ENCODE data around the gene CADM2.
"Not testable (repeated sequence)": the region's sequence is repeated elsewhere in the genome, so short reads cannot be mapped to it uniquely, and the experiment has no call there.

CADM2 gene

GRCh38 chr3:85495602-85496001 lies 536.8 kb downstream of the CADM2 start:
- no peak for DNase-seq

- no peak for DNase-seq
These were observed 539.4 kb downstream of the CADM2 start for GRCh38 chr3:85498177-85498576.

GRCh38 chr3:85502148-85502875 lies 543.5 kb downstream of the CADM2 start:
- no peak for DNase-seq

GRCh38 chr3:85504129-85504784 lies 545.5 kb downstream of the CADM2 start:
- not testable (repeated sequence) for DNase-seq

GRCh38 chr3:85504785-85505511 lies 546.2 kb downstream of the CADM2 start:
- not testable (repeated sequence) for DNase-seq

GRCh38 chr3:85507052-85507451 lies 548.3 kb downstream of the CADM2 start:
- DNase-seq = peak; percentile 10

GRCh38 chr3:85508659-85509058 lies 549.9 kb downstream of the CADM2 start:
- DNase-seq = no peak

GRCh38 chr3:85516146-85516545 lies 557.4 kb downstream of the CADM2 start:
- no peak for DNase-seq

GRCh38 chr3:85524104-85524503 lies 565.3 kb downstream of the CADM2 start:
- DNase-seq = no peak

- no peak for DNase-seq
These were observed 566.5 kb downstream of the CADM2 start for GRCh38 chr3:85525264-85525663.

GRCh38 chr3:85533586-85533985 lies 574.8 kb downstream of the CADM2 start:
- DNase-seq = no peak

GRCh38 chr3:85535517-85535916 lies 576.7 kb downstream of the CADM2 start:
- peak; percentile 55 for DNase-seq

- no peak for DNase-seq
These were observed 580.4 kb downstream of the CADM2 start for GRCh38 chr3:85539232-85539631.

GRCh38 chr3:85554153-85554552 lies 595.4 kb downstream of the CADM2 start:
- no peak for DNase-seq

- no peak for DNase-seq
These were observed 601.4 kb downstream of the CADM2 start for GRCh38 chr3:85560088-85560785.

- peak; percentile 70 for DNase-seq
These were observed 608.4 kb downstream of the CADM2 start for GRCh38 chr3:85567071-85567676.

GRCh38 chr3:85570819-85571218 lies 612.0 kb downstream of the CADM2 start:
- DNase-seq = no peak

- DNase-seq = no peak
These were observed 613.0 kb downstream of the CADM2 start for GRCh38 chr3:85571835-85572234.

GRCh38 chr3:85572426-85572825 lies 613.6 kb downstream of the CADM2 start:
- DNase-seq = peak; percentile 7

- DNase-seq = no peak
These were observed 614.2 kb downstream of the CADM2 start for GRCh38 chr3:85572978-85573377.

- DNase-seq = no peak
These were observed 615.4 kb downstream of the CADM2 start for GRCh38 chr3:85574006-85574705.

GRCh38 chr3:85576091-85576690 lies 617.4 kb downstream of the CADM2 start:
- DNase-seq = peak; percentile 74
